HG02943 (cell line): ENCODE measurements around the gene FUT1.
"Not testable (repeated sequence)": the region's sequence is repeated elsewhere in the genome, so short reads cannot be mapped to it uniquely, and the experiment has no call there.

Experiments used
- ATAC-seq: cut with Tn5 transposase; IDR thresholded peaks from one replicate; pipeline ENCODE4 v1.9.1; 2021; ENCODE audit warnings: mild to moderate bottlenecking, low read depth, moderate library complexity; ENCODE audit not compliant: unreplicated experiment

Gene FUT1

GRCh38 chr19:48718711-48719231 is 33.7 kb downstream of the FUT1 start:
- ATAC-seq: no peak

GRCh38 chr19:48718106-48718505 is 34.3 kb downstream of the FUT1 start:
- ATAC-seq: not testable (repeated sequence)

- no peak for ATAC-seq
These were observed 35.7 kb downstream of the FUT1 start for GRCh38 chr19:48716562-48717291.

GRCh38 chr19:48715681-48716171 is 36.7 kb downstream of the FUT1 start:
- no peak for ATAC-seq

- no peak for ATAC-seq
These were observed 37.4 kb downstream of the FUT1 start for GRCh38 chr19:48714759-48715675.

GRCh38 chr19:48713864-48714755 is 38.3 kb downstream of the FUT1 start:
- ATAC-seq: peak; percentile 88

GRCh38 chr19:48713041-48713863 is 39.2 kb downstream of the FUT1 start:
- ATAC-seq: no peak

- ATAC-seq: no peak
These were observed 41.3 kb downstream of the FUT1 start for GRCh38 chr19:48711106-48711662.

- no peak for ATAC-seq
These were observed 44.0 kb downstream of the FUT1 start for GRCh38 chr19:48708471-48708870.

GRCh38 chr19:48705431-48705830 is 47.0 kb downstream of the FUT1 start:
- ATAC-seq: no peak

GRCh38 chr19:48703316-48703715 is 49.1 kb downstream of the FUT1 start:
- ATAC-seq: no peak

GRCh38 chr19:48702701-48703100 is 49.7 kb downstream of the FUT1 start:
- ATAC-seq: no peak

- no peak for ATAC-seq
These were observed 54.4 kb downstream of the FUT1 start for GRCh38 chr19:48698046-48698445.
